Cardiac fibroblast (primary cell): ENCODE data around the gene AQP11.

Experiments used
- DNase-seq, 2 donors: peaks; one replicate each; pipeline versions ENCODE4 v3.0.0 to v3.0.0-alpha.2; 2010; ENCODE audit warnings: low read depth in 2 of 2
- H3K4me3 ChIP-seq, 2 donors: replicated peaks in 1 of 2; 1 replicate in 1 of 2; 2 replicates in 1 of 2; pipeline ENCODE4 v1.5.1; 2011; ENCODE audit warnings: low read depth in 2 of 2, low read length in 2 of 2, mild to moderate bottlenecking in 2 of 2, moderate library complexity in 1 of 2
- CTCF ChIP-seq: IDR thresholded peaks from one replicate; pipeline ENCODE4 v1.5.1; 2011; ENCODE audit warnings: low read depth, mild to moderate bottlenecking, low read length, inconsistent platforms

AQP11 gene

GRCh38 chr11:77557553-77557952 lies 32.2 kb upstream of the AQP11 start:
- DNase-seq = peak in 1 of 2 donors; percentile 37
- H3K4me3 ChIP-seq = no peak overlapping the region
- no peak for TF ChIP-seq CTCF

GRCh38 chr11:77558380-77558779 lies 31.4 kb upstream of the AQP11 start:
- TF ChIP-seq CTCF = no peak
- peak in 1 of 2 donors; percentile 15 for DNase-seq

GRCh38 chr11:77559686-77560401 lies 29.9 kb upstream of the AQP11 start:
- no peak overlapping the region for H3K4me3 ChIP-seq
- DNase-seq = peak; percentile 35 to 79
- no peak for TF ChIP-seq CTCF

More at GRCh38 chr11:77558380-77558779, 31.4 kb upstream of the AQP11 start:
- H3K4me3 ChIP-seq = no peak overlapping the region

- DNase-seq = peak in 1 of 2 donors; percentile 40
- TF ChIP-seq CTCF = no peak
- H3K4me3 ChIP-seq = no peak overlapping the region
These were observed 29.1 kb upstream of the AQP11 start for GRCh38 chr11:77560605-77561004.

- no peak overlapping the region for H3K4me3 ChIP-seq
- TF ChIP-seq CTCF = no peak
- DNase-seq = no peak
These were observed 28.5 kb upstream of the AQP11 start for GRCh38 chr11:77561257-77561656.

- DNase-seq = no peak
- TF ChIP-seq CTCF = no peak
- no peak overlapping the region for H3K4me3 ChIP-seq
These were observed 21.4 kb upstream of the AQP11 start for GRCh38 chr11:77568306-77568705.
